Measurements from ENCODE around the gene SLC6A13. TPM values are rescaled to one million over a fixed set of nuclear protein-coding genes. Genes with fewer than 3 reads are reported as not detected.

The SLC6A13 gene
- total RNA-seq, 1 experiment from 2014 or later = not detected

- ChIA-PET CTCF (no interaction called here), POLR2A (ENCODE audit: unreplicated experiment) (no interaction called here)
- intact Hi-C loops (cut with micrococcal nuclease; ENCODE audit: unreplicated experiment) = no loop called here
- Histone ChIP-seq H3F3A (ENCODE audit: insufficient read depth, low read depth) (no peaks in the 10 kb centered on the region), H3K27me3 (ENCODE audit: insufficient read depth, low read depth) (peaks cover 96% of the 10 kb centered on the region), H3K36me3 (ENCODE audit: low read depth) (no peaks in the 10 kb centered on the region), H3K4me2 (no peak overlapping the region), H3K9me2 (ENCODE audit: insufficient read depth) (no peaks in the 10 kb centered on the region), H3K9me3 (ENCODE audit: insufficient read depth, low read depth) (no peaks in the 10 kb centered on the region), H3K4me3 (no peak overlapping the region), H3K27ac (no peak overlapping the region), H2AFZ (no peak overlapping the region), H3K4me1 (replicated peaks; ENCODE audit: insufficient read depth) (no peaks in the 10 kb centered on the region), H3K79me2 (ENCODE audit: low read depth) (no peaks in the 10 kb centered on the region), H4K20me1 (ENCODE audit: insufficient read depth) (no peaks in the 10 kb centered on the region)
- no peak for DNase-seq
- TF ChIP-seq EZH2 (IDR thresholded peaks at IDR 0.05; ENCODE audit: low read depth) (no peak), CTCF (conservative IDR thresholded peaks at IDR 0.05) (no peak)
- no TSS peak for BruUV-seq (replicated peaks)
Measured at GRCh38 chr12:224330-224729, 38.3 kb downstream of the SLC6A13 start.

- no peaks in the 10 kb centered on the region for H3K36me3 ChIP-seq (ENCODE audit: low read depth)
- no peaks in the 10 kb centered on the region for H3K79me2 ChIP-seq (ENCODE audit: low read depth)
- H3K27ac ChIP-seq = no peak overlapping the region
- H3K27me3 ChIP-seq (ENCODE audit: insufficient read depth, low read depth) = peaks cover 96% of the 10 kb centered on the region
- no peak overlapping the region for H2AFZ ChIP-seq
- no peak overlapping the region for H3K4me2 ChIP-seq
- no TSS peak for BruUV-seq (replicated peaks)
- H3K4me3 ChIP-seq = no peak overlapping the region
- no peaks in the 10 kb centered on the region for H3K9me2 ChIP-seq (ENCODE audit: insufficient read depth)
- H3K9me3 ChIP-seq (ENCODE audit: insufficient read depth, low read depth) = no peaks in the 10 kb centered on the region
- intact Hi-C loops (cut with micrococcal nuclease; ENCODE audit: unreplicated experiment) = no loop called here
- no peaks in the 10 kb centered on the region for H3F3A ChIP-seq (ENCODE audit: insufficient read depth, low read depth)
- no peak for DNase-seq
- H3K4me1 ChIP-seq (replicated peaks; ENCODE audit: insufficient read depth) = no peaks in the 10 kb centered on the region
- ChIA-PET POLR2A (ENCODE audit: unreplicated experiment) (no interaction called here), CTCF (no interaction called here)
- no peaks in the 10 kb centered on the region for H4K20me1 ChIP-seq (ENCODE audit: insufficient read depth)
- TF ChIP-seq CTCF (conservative IDR thresholded peaks at IDR 0.05) (no peak), EZH2 (IDR thresholded peaks at IDR 0.05; ENCODE audit: low read depth) (no peak)
Measured at GRCh38 chr12:223841-224240, 38.8 kb downstream of the SLC6A13 start.

GRCh38 chr12:221736-222135 lies 40.9 kb downstream of the SLC6A13 start:
- DNase-seq = no peak
- ChIA-PET CTCF (no interaction called here), POLR2A (ENCODE audit: unreplicated experiment) (no interaction called here)
- no peaks in the 10 kb centered on the region for H3K4me1 ChIP-seq (replicated peaks; ENCODE audit: insufficient read depth)
- H3K4me3 ChIP-seq = no peak overlapping the region
- H3K27me3 ChIP-seq (ENCODE audit: insufficient read depth, low read depth) = peaks cover 93% of the 10 kb centered on the region
- H3K79me2 ChIP-seq (ENCODE audit: low read depth) = no peaks in the 10 kb centered on the region
- no peaks in the 10 kb centered on the region for H3K36me3 ChIP-seq (ENCODE audit: low read depth)
- no peaks in the 10 kb centered on the region for H3K9me3 ChIP-seq (ENCODE audit: insufficient read depth, low read depth)
- no peak overlapping the region for H2AFZ ChIP-seq
- no TSS peak for BruUV-seq (replicated peaks)
- intact Hi-C loops (cut with micrococcal nuclease; ENCODE audit: unreplicated experiment) = no loop called here
- no peak overlapping the region for H3K27ac ChIP-seq
- no peaks in the 10 kb centered on the region for H3K9me2 ChIP-seq (ENCODE audit: insufficient read depth)
- H3F3A ChIP-seq (ENCODE audit: insufficient read depth, low read depth) = no peaks in the 10 kb centered on the region
- no peak overlapping the region for H3K4me2 ChIP-seq
- TF ChIP-seq EZH2 (IDR thresholded peaks at IDR 0.05; ENCODE audit: low read depth) = no peak
- TF ChIP-seq CTCF (conservative IDR thresholded peaks at IDR 0.05) = no peak
- no peaks in the 10 kb centered on the region for H4K20me1 ChIP-seq (ENCODE audit: insufficient read depth)

All from PC-9 (cell line).